Hepatocyte (in vitro differentiated cells): ENCODE results near the gene RIMBP2. TPM values are rescaled to one million over a fixed set of nuclear protein-coding genes. Genes with fewer than 3 reads are reported as not detected.

Experiments used
- DNase-seq: peaks from one replicate; pipeline ENCODE4 v3.0.0-alpha.2; 2016; ENCODE audit warnings: low spot score
- H2AFZ ChIP-seq: fragments of 200-600 bp; sonication (generic); 2 replicates; pipeline ENCODE4 v1.6.0; 2016; ENCODE audit warnings: antibody characterized with exemption, mild to moderate bottlenecking
- H3K27ac ChIP-seq: fragments of 200-600 bp; sonication (generic); 2 replicates; pipeline ENCODE4 v1.5.1; 2016; ENCODE audit warnings: mild to moderate bottlenecking
- H3K27me3 ChIP-seq: fragments of 200-600 bp; sonication (generic); 2 replicates; pipeline ENCODE4 v1.6.1; 2016
- H3K36me3 ChIP-seq: fragments of 200-600 bp; sonication (generic); replicated peaks from 2 replicates; pipeline ENCODE4 v1.5.1; 2016; ENCODE audit warnings: low read depth; ENCODE audit not compliant: insufficient read depth
- H3K4me1 ChIP-seq: fragments of 200-600 bp; sonication (generic); 2 replicates; pipeline ENCODE4 v1.5.1; 2016; ENCODE audit warnings: mild to moderate bottlenecking, moderate library complexity; ENCODE audit not compliant: insufficient read depth
- H3K4me2 ChIP-seq: fragments of 200-600 bp; sonication (generic); 2 replicates; pipeline ENCODE4 v1.6.0; 2016
- H3K4me3 ChIP-seq: fragments of 200-600 bp; sonication (generic); 2 replicates; pipeline ENCODE4 v1.5.1; 2016; ENCODE audit warnings: mild to moderate bottlenecking
- H3K79me2 ChIP-seq: fragments of 200-600 bp; sonication (generic); 2 replicates; pipeline ENCODE4 v1.6.0; 2017; ENCODE audit warnings: mild to moderate bottlenecking
- H3K9me2 ChIP-seq: fragments of 200-600 bp; sonication (generic); replicated peaks from 2 replicates; pipeline ENCODE4 v1.6.0; 2017; ENCODE audit warnings: mild to moderate bottlenecking; ENCODE audit not compliant: insufficient read depth
- H3K9me3 ChIP-seq: fragments of 200-600 bp; sonication (generic); 2 replicates; pipeline ENCODE4 v1.5.1; 2016; ENCODE audit warnings: low read depth, mild to moderate bottlenecking
- H4K20me1 ChIP-seq: fragments of 200-600 bp; sonication (generic); 2 replicates; pipeline ENCODE4 v1.6.0; 2016; ENCODE audit warnings: mild to moderate bottlenecking; ENCODE audit not compliant: insufficient read depth, poor library complexity, severe bottlenecking
- EZH2 ChIP-seq: fragments of 200-600 bp; sonication (generic); IDR thresholded peaks from 2 replicates; pipeline ENCODE4 v1.6.1; 2016; ENCODE audit warnings: antibody characterized with exemption, mild to moderate bottlenecking, borderline replicate concordance
- EZH2phosphoT487 ChIP-seq: fragments of 200-600 bp; sonication (generic); IDR thresholded peaks from one replicate; pipeline ENCODE4 v1.6.1; 2018; ENCODE audit warnings: antibody characterized with exemption, mild to moderate bottlenecking, low read depth, moderate library complexity; ENCODE audit not compliant: unreplicated experiment, severe bottlenecking
- WGBS: methylation state at CpG from one replicate; pipeline ENCODE4 v1.1.6; 2016; ENCODE audit warnings: low lambda C conversion rate; ENCODE audit errors: missing lambda C conversion rate; 5-methylcytosine and 5-hydroxymethylcytosine counted together
- polyA plus RNA-seq: library from polyadenylated mRNA; unstranded; fragments of >200 nt; fragmentation: Nextera tagmentation; extraction: Ambion mirVana; gene quantifications from 2 replicates; pipeline ENCODE4 v1.2.1, GENCODE V29; 2016
- total RNA-seq: library from RNA; depleted of rRNA; stranded (reverse); fragments of >200 nt; gene quantifications from 2 replicates; pipeline ENCODE4 v1.2.3, GENCODE V29; 2014
- TF ChIP-seq, protein P1 (sequence below): fragments of 200-600 bp; sonication (generic); IDR thresholded peaks from 2 replicates; pipeline ENCODE4 v1.5.1; 2016; ENCODE audit warnings: antibody characterized with exemption, mild to moderate bottlenecking; ENCODE audit not compliant: poor library complexity

RIMBP2 gene
- total and polyA plus RNA-seq, 2 experiments from 2014 or later: 2.5 to 4.4 TPM

DNA sequence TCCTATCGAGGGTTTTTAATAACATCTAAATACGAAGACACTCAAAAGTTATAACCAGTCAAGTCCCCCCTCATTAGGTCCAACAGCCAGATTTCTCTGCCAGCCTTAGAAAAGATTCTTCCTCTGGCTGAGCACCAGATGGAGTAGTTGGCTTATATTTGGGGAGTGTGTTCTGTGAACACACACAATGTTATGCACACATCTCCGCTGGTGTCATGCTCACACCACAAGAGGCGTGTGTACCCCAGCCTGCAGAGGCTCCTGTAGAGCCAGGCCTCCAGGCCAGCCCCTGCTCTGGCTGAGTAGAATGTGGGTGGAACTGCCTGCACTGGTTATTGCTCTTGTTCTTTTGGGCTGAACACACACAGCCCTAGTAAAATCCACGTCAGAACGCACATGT lies 314.4 kb downstream of the RIMBP2 start:
- H4K20me1 ChIP-seq: no peaks in the 10 kb centered on the region

DNA sequence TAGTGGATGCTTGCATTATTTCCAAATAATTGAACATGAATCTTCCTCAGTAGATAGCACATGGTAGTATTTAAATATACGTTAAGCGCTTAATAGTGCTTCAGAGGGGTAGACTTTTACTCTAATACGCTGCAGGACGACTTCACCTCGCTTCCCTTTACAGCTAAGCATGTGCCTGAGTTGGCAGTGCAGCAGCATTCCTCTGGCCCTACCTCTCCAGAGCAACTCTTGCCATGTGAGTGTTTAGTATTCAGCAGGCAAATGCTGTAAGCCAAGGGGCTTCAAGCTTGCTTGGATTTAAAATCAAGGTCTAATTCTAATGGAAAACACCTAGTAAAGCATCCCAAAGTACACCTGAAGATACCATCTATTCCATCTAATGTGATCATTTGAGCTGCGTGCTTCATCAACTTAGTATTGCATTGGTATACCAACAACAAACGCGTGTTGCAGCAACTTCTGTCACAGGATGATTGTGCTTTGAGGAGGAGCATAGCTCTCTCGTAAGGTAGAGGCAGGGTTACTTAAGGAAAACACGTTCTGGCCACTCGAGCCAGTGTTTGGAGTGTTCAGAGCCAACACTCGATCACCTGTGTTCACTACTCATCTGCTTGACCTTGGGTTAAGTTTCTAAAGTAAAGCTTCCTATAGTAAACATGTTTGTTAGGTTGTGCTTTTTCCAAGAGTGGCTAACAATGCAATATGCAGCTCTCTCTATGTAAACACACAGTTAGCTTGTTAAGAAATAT lies 317.8 kb downstream of the RIMBP2 start:
- H2AFZ ChIP-seq: no peak overlapping the region
- H3K4me2 ChIP-seq: no peak overlapping the region
- H3K27ac ChIP-seq: no peak overlapping the region
- no peaks in the 10 kb centered on the region for H4K20me1 ChIP-seq
- H3K4me1 ChIP-seq: no peaks in the 10 kb centered on the region
- H3K9me3 ChIP-seq: no peaks in the 10 kb centered on the region
- H3K27me3 ChIP-seq: no peaks in the 10 kb centered on the region
- no peaks in the 10 kb centered on the region for H3K36me3 ChIP-seq
- no peak overlapping the region for H3K4me3 ChIP-seq
- no peaks in the 10 kb centered on the region for H3K9me2 ChIP-seq
- DNase-seq: no peak
- TF ChIP-seq EZH2phosphoT487: no peak
- no peak for TF ChIP-seq EZH2
- TF ChIP-seq, protein P1, sequence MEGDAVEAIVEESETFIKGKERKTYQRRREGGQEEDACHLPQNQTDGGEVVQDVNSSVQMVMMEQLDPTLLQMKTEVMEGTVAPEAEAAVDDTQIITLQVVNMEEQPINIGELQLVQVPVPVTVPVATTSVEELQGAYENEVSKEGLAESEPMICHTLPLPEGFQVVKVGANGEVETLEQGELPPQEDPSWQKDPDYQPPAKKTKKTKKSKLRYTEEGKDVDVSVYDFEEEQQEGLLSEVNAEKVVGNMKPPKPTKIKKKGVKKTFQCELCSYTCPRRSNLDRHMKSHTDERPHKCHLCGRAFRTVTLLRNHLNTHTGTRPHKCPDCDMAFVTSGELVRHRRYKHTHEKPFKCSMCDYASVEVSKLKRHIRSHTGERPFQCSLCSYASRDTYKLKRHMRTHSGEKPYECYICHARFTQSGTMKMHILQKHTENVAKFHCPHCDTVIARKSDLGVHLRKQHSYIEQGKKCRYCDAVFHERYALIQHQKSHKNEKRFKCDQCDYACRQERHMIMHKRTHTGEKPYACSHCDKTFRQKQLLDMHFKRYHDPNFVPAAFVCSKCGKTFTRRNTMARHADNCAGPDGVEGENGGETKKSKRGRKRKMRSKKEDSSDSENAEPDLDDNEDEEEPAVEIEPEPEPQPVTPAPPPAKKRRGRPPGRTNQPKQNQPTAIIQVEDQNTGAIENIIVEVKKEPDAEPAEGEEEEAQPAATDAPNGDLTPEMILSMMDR: no peak
- WGBS: 85% methylated on average over 12 of the region's 12 CpGs
- H3K79me2 ChIP-seq: no peaks in the 10 kb centered on the region

More for the DNA sequence above, 314.4 kb downstream of the RIMBP2 start:
- TF ChIP-seq EZH2phosphoT487: no peak
- TF ChIP-seq, protein P1: peak; percentile 58
- TF ChIP-seq EZH2: no peak
- DNase-seq: peak; percentile 45
- Histone ChIP-seq H3K79me2 (no peaks in the 10 kb centered on the region), H3K9me3 (no peaks in the 10 kb centered on the region), H3K36me3 (no peaks in the 10 kb centered on the region), H3K4me3 (no peak overlapping the region), H3K27ac (no peak overlapping the region), H3K4me2 (no peak overlapping the region), H3K27me3 (no peaks in the 10 kb centered on the region), H2AFZ (no peak overlapping the region), H3K4me1 (no peaks in the 10 kb centered on the region), H3K9me2 (no peaks in the 10 kb centered on the region)
- 77% methylated on average over 6 of the region's 6 CpGs for WGBS

DNA sequence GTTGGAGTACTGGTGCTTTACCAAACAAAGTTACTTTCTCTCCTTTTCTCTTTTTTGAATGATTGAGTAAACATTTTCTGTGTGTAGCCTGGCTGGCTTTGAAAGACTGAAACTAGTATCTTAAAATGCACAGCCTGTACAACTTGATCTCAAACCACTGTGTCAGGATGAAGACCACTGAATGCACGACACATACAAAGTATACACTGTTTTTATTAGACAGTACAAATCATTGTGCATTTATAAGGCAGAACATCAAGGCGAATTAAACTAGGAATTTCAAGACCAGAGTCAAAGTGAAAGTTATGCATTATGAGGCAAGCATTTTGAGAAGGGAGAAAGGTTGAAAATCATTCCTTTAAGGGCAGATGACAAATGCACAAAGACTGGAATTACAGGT lies 319.4 kb downstream of the RIMBP2 start:
- DNase-seq: no peak
- Histone ChIP-seq H3K79me2 (no peaks in the 10 kb centered on the region), H3K36me3 (no peaks in the 10 kb centered on the region), H4K20me1 (no peaks in the 10 kb centered on the region), H2AFZ (no peak overlapping the region), H3K9me2 (no peaks in the 10 kb centered on the region), H3K4me1 (no peaks in the 10 kb centered on the region), H3K27ac (no peak overlapping the region), H3K4me2 (no peak overlapping the region), H3K9me3 (no peaks in the 10 kb centered on the region), H3K4me3 (no peak overlapping the region), H3K27me3 (no peaks in the 10 kb centered on the region)
- WGBS: 87% methylated on average over 2 of the region's 2 CpGs
- TF ChIP-seq EZH2 (no peak), EZH2phosphoT487 (no peak)
- TF ChIP-seq, protein P1: no peak
